Measurements from ENCODE around the gene XRCC5.
"Not testable (repeated sequence)": the region's sequence is repeated elsewhere in the genome, so short reads cannot be mapped to it uniquely, and the experiment has no call there.

XRCC5 gene

DNA sequence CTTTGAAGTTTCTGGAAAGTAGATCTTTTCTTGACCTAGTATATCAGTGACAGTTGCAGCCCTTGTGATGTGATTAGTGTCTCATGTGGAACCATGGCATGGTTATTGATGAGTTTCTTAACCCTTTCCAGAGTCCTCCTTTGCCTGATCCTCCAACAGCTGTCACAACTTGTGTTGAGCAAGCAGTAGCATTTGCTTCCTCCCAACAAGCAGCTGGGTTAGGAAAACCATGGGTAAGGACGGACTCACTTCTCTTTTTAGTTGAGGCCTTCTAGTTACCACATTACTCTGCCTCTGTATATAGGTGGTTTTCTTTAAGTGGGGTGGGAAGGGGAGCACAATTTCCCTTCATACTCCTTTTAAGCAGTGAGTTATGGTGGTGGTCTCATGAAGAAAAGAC lies 96.3 kb downstream of the XRCC5 start:
- H3K27me3 ChIP-seq (ENCODE audit: low read depth, low read length): no peaks in the 10 kb centered on the region
- H3K9me3 ChIP-seq (ENCODE audit: control insufficient read depth in 1 of 2, low read length in 2 of 2): no peaks in the 10 kb centered on the region
- H3K27ac ChIP-seq (ENCODE audit: low read length): no peak overlapping the region
- H3K36me3 ChIP-seq (ENCODE audit: control insufficient read depth in 1 of 2, insufficient read depth in 2 of 2, low read length in 2 of 2): peaks cover 65 to 71% of the 10 kb centered on the region in 2 donors
- no peak overlapping the region for H3K4me3 ChIP-seq (ENCODE audit: low read depth in 1 of 2, low read length in 2 of 2)
- no peaks in the 10 kb centered on the region for H3K4me1 ChIP-seq (ENCODE audit: control insufficient read depth in 1 of 2, insufficient read depth in 2 of 2, low read length in 2 of 2)

DNA sequence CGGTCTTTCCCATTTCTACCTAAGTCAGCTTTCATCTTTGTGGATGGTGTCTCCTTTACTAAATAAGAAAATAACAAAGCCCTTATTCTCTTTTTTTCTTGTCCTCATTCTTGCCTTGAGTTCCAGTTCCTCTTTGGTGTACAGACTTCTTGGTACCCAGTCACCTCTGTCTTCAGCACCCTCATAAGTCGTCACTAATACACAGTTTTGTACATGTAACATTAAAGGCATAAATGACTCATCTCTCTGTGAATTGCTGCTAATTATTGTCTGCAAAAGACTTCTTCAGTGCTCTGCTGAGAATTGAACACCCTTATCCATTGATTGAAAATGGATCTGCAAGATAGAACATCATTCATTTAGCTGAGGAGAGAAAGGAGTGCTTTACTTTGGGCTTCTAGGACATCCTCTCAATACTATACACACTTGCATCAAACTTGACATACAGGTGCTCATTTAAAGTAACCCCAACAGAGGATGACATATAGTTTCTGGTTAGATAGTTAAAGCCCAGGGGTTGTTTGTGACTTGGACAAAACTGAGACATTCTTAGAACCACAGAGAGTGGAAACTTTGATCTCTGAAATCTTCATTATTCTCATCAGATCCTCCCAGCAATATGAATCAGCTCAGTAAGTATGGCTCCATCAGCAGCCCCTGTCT lies 97.0 kb downstream of the XRCC5 start:
- no peaks in the 10 kb centered on the region for H3K27me3 ChIP-seq (ENCODE audit: low read depth, low read length)
- H3K9me3 ChIP-seq (ENCODE audit: control insufficient read depth in 1 of 2, low read length in 2 of 2): no peaks in the 10 kb centered on the region
- peaks cover 61 to 66% of the 10 kb centered on the region in 2 donors for H3K36me3 ChIP-seq (ENCODE audit: control insufficient read depth in 1 of 2, insufficient read depth in 2 of 2, low read length in 2 of 2)
- H3K4me1 ChIP-seq (ENCODE audit: control insufficient read depth in 1 of 2, insufficient read depth in 2 of 2, low read length in 2 of 2): no peaks in the 10 kb centered on the region
- H3K4me3 ChIP-seq (ENCODE audit: low read depth in 1 of 2, low read length in 2 of 2): no peak overlapping the region
- H3K27ac ChIP-seq (ENCODE audit: low read length): no peak overlapping the region

DNA sequence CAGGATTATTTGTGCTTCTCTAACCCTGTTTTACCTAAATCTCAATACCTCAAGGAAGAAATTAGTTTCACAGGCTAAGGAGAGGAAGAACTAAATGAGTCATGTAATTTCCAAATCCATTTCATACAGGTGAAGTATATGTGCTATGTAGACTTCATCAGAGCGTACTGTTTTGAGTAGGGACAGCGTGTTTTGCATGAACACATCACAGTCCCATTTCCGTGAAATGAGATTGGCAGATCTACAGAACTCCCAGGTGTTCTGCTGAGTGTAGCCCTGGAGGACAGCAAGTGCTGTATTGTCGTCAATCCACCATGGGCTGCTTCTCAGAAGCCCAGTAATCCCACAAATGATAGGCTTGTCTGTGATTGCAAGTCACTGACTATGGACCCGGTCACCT lies 97.7 kb downstream of the XRCC5 start:
- H3K4me1 ChIP-seq (ENCODE audit: control insufficient read depth in 1 of 2, insufficient read depth in 2 of 2, low read length in 2 of 2): no peaks in the 10 kb centered on the region
- no peaks in the 10 kb centered on the region for H3K9me3 ChIP-seq (ENCODE audit: control insufficient read depth in 1 of 2, low read length in 2 of 2)
- no peak overlapping the region for H3K27ac ChIP-seq (ENCODE audit: low read length)
- peaks cover 55 to 61% of the 10 kb centered on the region in 2 donors for H3K36me3 ChIP-seq (ENCODE audit: control insufficient read depth in 1 of 2, insufficient read depth in 2 of 2, low read length in 2 of 2)
- no peaks in the 10 kb centered on the region for H3K27me3 ChIP-seq (ENCODE audit: low read depth, low read length)
- no peak overlapping the region for H3K4me3 ChIP-seq (ENCODE audit: low read depth in 1 of 2, low read length in 2 of 2)

DNA sequence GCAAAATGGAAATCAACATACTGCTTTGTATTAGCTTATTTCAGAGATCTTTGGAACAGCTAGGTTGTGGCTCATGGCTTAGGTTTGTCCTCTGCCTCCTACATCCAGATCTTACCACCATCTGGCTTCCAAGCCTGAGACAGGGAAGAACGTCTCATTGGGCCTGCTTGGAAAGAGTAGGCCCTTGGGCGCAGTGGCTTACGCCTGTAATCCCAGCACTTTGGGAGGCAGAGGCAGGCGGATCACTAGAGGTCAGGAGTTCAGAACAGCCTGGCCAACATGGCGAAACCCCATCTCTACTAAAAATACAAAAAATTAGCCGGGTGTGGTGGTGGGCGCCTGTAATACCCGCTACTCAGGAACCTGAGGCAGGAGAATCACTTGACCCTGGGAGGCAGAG lies 99.5 kb downstream of the XRCC5 start:
- H3K27ac ChIP-seq (ENCODE audit: low read length); H3K4me3 ChIP-seq (ENCODE audit: low read depth in 1 of 2, low read length in 2 of 2); H3K27me3 ChIP-seq (ENCODE audit: low read depth, low read length); H3K4me1 ChIP-seq (ENCODE audit: control insufficient read depth in 1 of 2, insufficient read depth in 2 of 2, low read length in 2 of 2); H3K9me3 ChIP-seq (ENCODE audit: control insufficient read depth in 1 of 2, low read length in 2 of 2): not testable (repeated sequence)
- H3K36me3 ChIP-seq (ENCODE audit: control insufficient read depth in 1 of 2, insufficient read depth in 2 of 2, low read length in 2 of 2): peaks cover 42 to 44% of the 10 kb centered on the region in 2 donors

DNA sequence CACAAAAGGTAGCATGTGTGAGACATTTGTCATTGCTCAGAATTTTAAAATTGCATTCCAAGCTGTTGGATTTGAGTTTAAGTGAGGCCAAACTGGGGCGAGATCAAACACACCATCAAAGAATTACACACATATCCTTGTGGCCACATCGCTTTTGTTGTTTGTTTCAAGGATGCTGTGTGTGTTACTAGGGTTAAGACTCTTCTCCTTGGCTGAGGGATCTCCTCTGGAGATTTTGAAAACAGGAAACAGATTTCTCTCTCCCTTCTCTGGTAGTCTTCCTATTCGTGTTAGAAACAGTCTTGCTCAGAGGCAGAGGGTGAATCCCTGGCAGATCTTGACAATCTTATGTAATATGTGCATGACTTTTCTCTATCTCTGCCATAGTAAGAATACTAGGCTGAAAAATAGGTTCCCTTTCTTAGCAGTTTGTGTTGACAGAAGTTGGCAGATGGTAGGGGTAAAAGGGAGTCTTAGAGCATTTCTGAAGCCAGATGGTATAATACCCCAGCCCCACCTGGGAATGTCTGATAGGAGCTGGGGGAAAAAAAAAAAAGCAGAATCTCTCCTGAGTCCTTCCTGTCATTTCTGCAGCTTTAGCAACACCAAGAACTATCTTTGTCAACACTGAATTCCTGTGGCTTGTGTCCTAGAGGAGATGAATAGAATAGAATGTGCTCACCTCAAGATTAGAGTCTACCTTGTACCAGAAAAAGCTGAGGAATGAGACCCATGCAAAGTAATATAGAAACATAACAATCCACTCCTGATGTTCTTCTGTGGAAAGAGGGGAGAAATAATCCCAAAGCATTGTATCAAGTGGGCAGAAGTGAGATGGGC lies 101.8 kb downstream of the XRCC5 start:
- Histone ChIP-seq H3K4me1 (ENCODE audit: control insufficient read depth in 1 of 2, insufficient read depth in 2 of 2, low read length in 2 of 2) (no peaks in the 10 kb centered on the region), H3K9me3 (ENCODE audit: control insufficient read depth in 1 of 2, low read length in 2 of 2) (no peaks in the 10 kb centered on the region), H3K36me3 (ENCODE audit: control insufficient read depth in 1 of 2, insufficient read depth in 2 of 2, low read length in 2 of 2) (peaks cover 20 to 21% of the 10 kb centered on the region in 2 donors), H3K27ac (ENCODE audit: low read length) (no peak overlapping the region), H3K4me3 (ENCODE audit: low read depth in 1 of 2, low read length in 2 of 2) (no peak overlapping the region), H3K27me3 (ENCODE audit: low read depth, low read length) (no peaks in the 10 kb centered on the region)

DNA sequence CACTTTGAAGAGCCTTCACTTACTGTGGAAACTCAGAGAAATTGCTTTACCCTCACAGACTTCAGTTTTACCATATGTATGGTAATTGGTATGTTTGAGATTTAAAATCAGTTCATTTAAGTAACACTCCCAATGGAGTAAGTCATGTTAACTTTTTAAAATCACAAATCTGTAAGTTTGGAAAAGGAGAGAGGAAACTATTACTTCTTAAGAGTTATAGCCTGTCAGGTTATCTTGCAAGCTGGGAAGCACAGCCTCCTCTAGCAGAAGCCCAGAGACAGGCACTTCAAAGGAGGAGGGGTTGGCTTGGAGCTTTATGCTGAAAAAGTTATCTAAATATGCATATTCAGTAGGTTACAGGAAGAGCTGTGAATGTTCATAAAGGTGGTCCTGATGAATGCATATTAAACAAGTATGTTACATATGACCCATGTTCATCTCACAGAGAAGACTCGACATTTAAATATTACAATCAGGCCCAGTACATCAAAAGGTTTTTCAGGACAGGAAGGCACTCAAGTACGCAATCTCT lies 102.5 kb downstream of the XRCC5 start:
- H3K27me3 ChIP-seq (ENCODE audit: low read depth, low read length): no peaks in the 10 kb centered on the region
- no peak overlapping the region for H3K27ac ChIP-seq (ENCODE audit: low read length)
- no peaks in the 10 kb centered on the region for H3K4me1 ChIP-seq (ENCODE audit: control insufficient read depth in 1 of 2, insufficient read depth in 2 of 2, low read length in 2 of 2)
- H3K4me3 ChIP-seq (ENCODE audit: low read depth in 1 of 2, low read length in 2 of 2): no peak overlapping the region
- H3K9me3 ChIP-seq (ENCODE audit: control insufficient read depth in 1 of 2, low read length in 2 of 2): no peaks in the 10 kb centered on the region
- peaks cover 13 to 14% of the 10 kb centered on the region in 2 donors for H3K36me3 ChIP-seq (ENCODE audit: control insufficient read depth in 1 of 2, insufficient read depth in 2 of 2, low read length in 2 of 2)

DNA sequence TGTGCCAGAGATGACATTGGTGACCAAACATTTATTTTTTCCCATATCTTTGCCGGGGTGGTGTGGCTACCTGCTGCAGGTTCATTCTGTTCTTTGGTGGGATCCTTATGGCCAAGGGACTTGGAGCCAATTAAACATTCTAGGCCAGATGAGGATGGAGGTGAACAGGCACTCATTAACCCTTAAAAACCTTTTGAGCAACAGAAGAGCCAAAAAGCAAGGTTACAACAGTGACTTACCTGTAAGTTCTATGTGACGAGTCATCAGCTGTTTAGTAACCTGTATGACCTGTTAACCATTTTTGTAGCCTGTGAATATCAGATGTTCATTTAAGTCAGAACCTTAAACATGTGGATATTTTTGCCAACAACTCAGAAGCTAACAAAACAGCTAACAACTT lies 105.6 kb downstream of the XRCC5 start:
- no peak overlapping the region for H3K4me3 ChIP-seq (ENCODE audit: low read depth in 1 of 2, low read length in 2 of 2)
- no peaks in the 10 kb centered on the region for H3K4me1 ChIP-seq (ENCODE audit: control insufficient read depth in 1 of 2, insufficient read depth in 2 of 2, low read length in 2 of 2)
- H3K9me3 ChIP-seq (ENCODE audit: control insufficient read depth in 1 of 2, low read length in 2 of 2): no peaks in the 10 kb centered on the region
- H3K27ac ChIP-seq (ENCODE audit: low read length): no peak overlapping the region
- peaks cover 0 to 3% of the 10 kb centered on the region in 2 donors for H3K36me3 ChIP-seq (ENCODE audit: control insufficient read depth in 1 of 2, insufficient read depth in 2 of 2, low read length in 2 of 2)
- no peaks in the 10 kb centered on the region for H3K27me3 ChIP-seq (ENCODE audit: low read depth, low read length)

DNA sequence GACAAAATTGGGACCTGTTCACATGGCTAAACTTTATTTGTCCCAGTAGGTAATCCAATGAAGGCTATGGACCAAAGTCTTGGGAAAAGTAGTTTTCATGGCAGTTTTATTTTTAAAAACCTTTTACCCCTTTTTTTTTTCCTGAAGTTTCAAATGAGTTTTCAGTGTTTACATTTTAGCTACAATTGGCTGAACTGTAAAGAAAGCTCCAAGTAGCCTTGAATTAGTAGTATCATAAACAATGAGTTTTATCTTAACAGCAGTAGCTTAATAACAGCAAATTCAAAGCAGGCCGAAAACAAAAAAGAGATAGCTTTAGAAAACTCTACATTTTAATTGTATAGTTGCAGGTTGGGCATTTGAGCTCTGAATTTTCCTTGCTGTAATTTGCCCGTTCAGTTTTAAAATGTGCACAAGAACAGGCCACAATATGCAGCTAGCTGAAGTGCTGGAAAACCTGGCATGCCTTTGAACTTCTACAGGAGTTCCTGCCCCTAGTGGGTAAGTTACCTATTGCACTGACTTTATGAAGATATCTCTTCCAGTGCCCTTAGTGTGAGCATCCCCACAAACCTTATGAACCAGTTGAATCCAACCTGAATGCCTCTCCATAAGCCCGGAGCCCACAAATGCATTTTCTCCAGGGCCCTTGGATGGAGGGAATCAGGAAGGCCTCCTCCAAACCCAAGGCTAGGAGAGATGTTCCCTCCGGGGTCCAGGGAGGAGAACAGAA lies 106.7 kb downstream of the XRCC5 start:
- H3K36me3 ChIP-seq (ENCODE audit: control insufficient read depth in 1 of 2, insufficient read depth in 2 of 2, low read length in 2 of 2): no peaks in the 10 kb centered on the region
- H3K4me1 ChIP-seq (ENCODE audit: control insufficient read depth in 1 of 2, insufficient read depth in 2 of 2, low read length in 2 of 2): no peaks in the 10 kb centered on the region
- H3K27ac ChIP-seq (ENCODE audit: low read length): no peak overlapping the region
- no peaks in the 10 kb centered on the region for H3K27me3 ChIP-seq (ENCODE audit: low read depth, low read length)
- H3K4me3 ChIP-seq (ENCODE audit: low read depth in 1 of 2, low read length in 2 of 2): no peak overlapping the region
- no peaks in the 10 kb centered on the region for H3K9me3 ChIP-seq (ENCODE audit: control insufficient read depth in 1 of 2, low read length in 2 of 2)

DNA sequence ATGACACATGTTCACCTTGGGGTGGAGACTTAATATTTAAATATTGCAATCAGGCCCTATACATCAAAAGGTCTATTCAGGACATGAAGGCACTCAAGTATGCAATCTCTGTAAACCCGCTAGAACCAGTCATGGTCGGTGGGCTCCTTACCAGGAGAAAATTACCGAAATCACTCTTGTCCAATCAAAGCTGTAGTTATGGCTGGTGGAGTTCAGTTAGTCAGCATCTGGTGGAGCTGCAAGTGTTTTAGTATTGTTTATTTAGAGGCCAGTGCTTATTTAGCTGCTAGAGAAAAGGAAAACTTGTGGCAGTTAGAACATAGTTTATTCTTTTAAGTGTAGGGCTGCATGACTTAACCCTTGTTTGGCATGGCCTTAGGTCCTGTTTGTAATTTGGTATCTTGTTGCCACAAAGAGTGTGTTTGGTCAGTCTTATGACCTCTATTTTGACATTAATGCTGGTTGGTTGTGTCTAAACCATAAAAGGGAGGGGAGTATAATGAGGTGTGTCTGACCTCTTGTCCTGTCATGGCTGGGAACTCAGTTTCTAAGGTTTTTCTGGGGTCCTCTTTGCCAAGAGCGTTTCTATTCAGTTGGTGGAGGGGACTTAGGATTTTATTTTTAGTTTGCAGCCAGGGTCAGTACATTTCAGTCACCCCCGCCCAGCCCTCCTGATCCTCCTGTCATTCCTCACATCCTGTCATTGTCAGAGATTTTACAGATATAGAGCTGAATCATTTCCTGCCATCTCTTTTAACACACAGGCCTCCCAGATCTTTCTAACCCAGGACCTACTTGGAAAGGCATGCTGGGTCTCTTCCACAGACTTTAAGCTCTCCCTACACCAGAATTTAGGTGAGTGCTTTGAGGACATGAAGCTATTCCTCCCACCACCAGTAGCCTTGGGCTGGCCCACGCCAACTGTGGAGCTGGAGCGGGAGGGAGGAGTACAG lies 108.1 kb downstream of the XRCC5 start:
- H3K9me3 ChIP-seq (ENCODE audit: control insufficient read depth in 1 of 2, low read length in 2 of 2): no peaks in the 10 kb centered on the region
- H3K27me3 ChIP-seq (ENCODE audit: low read depth, low read length): no peaks in the 10 kb centered on the region
- H3K4me1 ChIP-seq (ENCODE audit: control insufficient read depth in 1 of 2, insufficient read depth in 2 of 2, low read length in 2 of 2): no peaks in the 10 kb centered on the region
- H3K36me3 ChIP-seq (ENCODE audit: control insufficient read depth in 1 of 2, insufficient read depth in 2 of 2, low read length in 2 of 2): no peaks in the 10 kb centered on the region
- no peak overlapping the region for H3K4me3 ChIP-seq (ENCODE audit: low read depth in 1 of 2, low read length in 2 of 2)
- H3K27ac ChIP-seq (ENCODE audit: low read length): no peak overlapping the region

DNA sequence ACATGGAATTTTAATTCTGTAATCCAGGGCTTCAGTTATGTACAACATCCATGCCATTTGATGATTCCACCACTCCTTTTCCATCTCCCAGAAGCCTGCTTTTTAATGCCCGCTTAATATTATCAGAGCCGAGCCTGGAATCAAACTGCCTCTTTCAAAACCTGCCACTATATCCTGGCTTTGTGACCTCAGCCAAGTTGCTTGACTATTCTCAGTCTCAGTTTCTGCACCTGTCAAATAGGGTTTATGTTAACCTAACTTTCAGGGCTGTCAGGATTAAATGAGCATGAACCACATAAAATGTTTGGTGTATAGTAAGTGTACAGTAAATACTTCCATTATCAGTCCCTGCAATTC lies 108.7 kb downstream of the XRCC5 start:
- Histone ChIP-seq H3K4me3 (ENCODE audit: low read depth in 1 of 2, low read length in 2 of 2) (no peak overlapping the region), H3K36me3 (ENCODE audit: control insufficient read depth in 1 of 2, insufficient read depth in 2 of 2, low read length in 2 of 2) (no peaks in the 10 kb centered on the region), H3K4me1 (ENCODE audit: control insufficient read depth in 1 of 2, insufficient read depth in 2 of 2, low read length in 2 of 2) (no peaks in the 10 kb centered on the region), H3K9me3 (ENCODE audit: control insufficient read depth in 1 of 2, low read length in 2 of 2) (no peaks in the 10 kb centered on the region), H3K27me3 (ENCODE audit: low read depth, low read length) (no peaks in the 10 kb centered on the region), H3K27ac (ENCODE audit: low read length) (no peak overlapping the region)

Data from muscle layer of duodenum (tissue), 2 donors.